A549 (cell line): ENCODE data around the gene SERINC5. TPM values are rescaled to one million over a fixed set of nuclear protein-coding genes. Genes with fewer than 3 reads are reported as not detected.
"Not testable (repeated sequence)": the region's sequence is repeated elsewhere in the genome, so short reads cannot be mapped to it uniquely, and the experiment has no call there.

Source experiments
- ATAC-seq, 2 experiments: fragments of 200-7000 bp in 1 of 2; fragments of >200 bp in 1 of 2; cut with Nextera tagmentation in 1 of 2; cut with Tn5 transposase in 1 of 2; 3 replicates each; pipeline versions ENCODE4 v1.8.0 to v1.9.1; 2018 to 2020; ENCODE audit warnings: mild to moderate bottlenecking in 1 of 2, moderate library complexity in 1 of 2
- CTCF ChIA-PET: fragments of 300-600 bp; sonication (Branson Sonifier 250); formaldehyde crosslinking; extraction: SDS; loops from one replicate; lab custom pipeline; 2021; ENCODE audit warnings: antibody characterized with exemption, inconsistent platforms; lab: Yijun Ruan, JAX
- POLR2A ChIA-PET: fragments of 350-600 bp; formaldehyde crosslinking; extraction: SDS; loops from one replicate; lab custom pipeline; 2021; ENCODE audit warnings: antibody characterized with exemption, inconsistent platforms; lab: Yijun Ruan, JAX
- DNase-seq, 2 experiments: peaks; one replicate each; pipeline versions ENCODE4 v3.0.0 to v3.0.0-alpha.2; 2011 to 2016; ENCODE audit warnings: low read depth in 1 of 2, low spot score in 1 of 2
- FAIRE-seq: peaks from 2 replicates; lab custom pipeline; 2011; peaks lifted over from hg19 to GRCh38; lab: Jason Lieb, UNC
- H3K27ac ChIP-seq, 2 experiments: fragments of >200 bp; sonication (Bioruptor Twin); formaldehyde crosslinking; 3 replicates each; pipeline ENCODE4 v1.5.1; 2016 to 2017
- H3K4me1 ChIP-seq: fragments of >200 bp; sonication (Bioruptor Twin); formaldehyde crosslinking; 3 replicates; pipeline ENCODE4 v1.6.1; 2016
- H3K4me2 ChIP-seq: fragments of >200 bp; sonication (Bioruptor Twin); formaldehyde crosslinking; 3 replicates; pipeline ENCODE4 v1.6.1; 2016
- H3K4me3 ChIP-seq: fragments of >200 bp; sonication (Bioruptor Twin); formaldehyde crosslinking; 3 replicates; pipeline ENCODE4 v1.5.1; 2016
- H3K9me3 ChIP-seq: fragments of >200 bp; sonication (Bioruptor Twin); formaldehyde crosslinking; 3 replicates; pipeline ENCODE4 v1.6.1; 2016
- CHD2 ChIP-seq: fragments of 150-350 bp; IDR thresholded peaks from 2 replicates; pipeline ENCODE4 v1.6.1; 2014; ENCODE audit warnings: low read length; ENCODE audit not compliant: partially characterized antibody
- EP300 ChIP-seq, 2 experiments: fragments of >200 bp; sonication (Bioruptor Twin); formaldehyde crosslinking; IDR thresholded peaks; 2 replicates in 1 of 2; 3 replicates in 1 of 2; pipeline ENCODE4 v1.6.1; 2016 to 2017
- FOSB ChIP-seq: fragments of 250-450 bp; sonication (Bioruptor Pico); IDR thresholded peaks from 2 replicates; pipeline ENCODE4 v1.5.0; 2020; ENCODE audit warnings: mild to moderate bottlenecking, moderate library complexity
- FOSL2 ChIP-seq, 2 experiments: fragments of 450-650 bp in 1 of 2; fragments of >200 bp in 1 of 2; sonication (Bioruptor Twin) in 1 of 2; formaldehyde crosslinking; IDR thresholded peaks; 2 replicates each; pipeline versions ENCODE4 v1.5.0 to v1.6.1; 2016 to 2020; ENCODE audit warnings: mild to moderate bottlenecking in 1 of 2, moderate library complexity in 1 of 2
- FOXS1 ChIP-seq: fragments of 250-450 bp; sonication (Bioruptor Pico); IDR thresholded peaks from 2 replicates; pipeline ENCODE4 v1.5.0; 2020; ENCODE audit warnings: mild to moderate bottlenecking, moderate library complexity
- HDAC2 ChIP-seq: fragments of 200-600 bp; sonication (generic); IDR thresholded peaks from 2 replicates; pipeline ENCODE4 v1.6.1; 2016
- HOXB13 ChIP-seq: fragments of 250-450 bp; sonication (Bioruptor Pico); IDR thresholded peaks from 2 replicates; pipeline ENCODE4 v1.5.0; 2020; ENCODE audit warnings: low read depth, mild to moderate bottlenecking, moderate library complexity
- KDM5A ChIP-seq: fragments of 200-600 bp; sonication (generic); IDR thresholded peaks from 2 replicates; pipeline ENCODE4 v1.6.1; 2016; ENCODE audit warnings: antibody characterized with exemption, mild to moderate bottlenecking
- MYC ChIP-seq: IDR thresholded peaks from 2 replicates; pipeline ENCODE4 v1.6.1; 2012; ENCODE audit warnings: mild to moderate bottlenecking, inconsistent platforms, low read length, improper control_type of control experiment, borderline replicate concordance
- POLR2AphosphoS2 ChIP-seq: conservative IDR thresholded peaks from 2 replicates; pipeline ENCODE4 v1.6.1; 2012; ENCODE audit warnings: low read length, improper control_type of control experiment, inconsistent platforms
- SMC3 ChIP-seq: fragments of >200 bp; sonication (Bioruptor Twin); formaldehyde crosslinking; IDR thresholded peaks from 3 replicates; pipeline ENCODE4 v1.6.1; 2018; ENCODE audit warnings: inconsistent platforms
- SREBF2 ChIP-seq: fragments of 450-650 bp; IDR thresholded peaks from 2 replicates; pipeline ENCODE4 v1.6.1; 2014; ENCODE audit warnings: mild to moderate bottlenecking, moderate library complexity
- ZFP36 ChIP-seq: fragments of 450-650 bp; IDR thresholded peaks from 2 replicates; pipeline ENCODE4 v1.6.1; 2014; ENCODE audit warnings: borderline replicate concordance; ENCODE audit not compliant: partially characterized antibody
- ZSCAN20 ChIP-seq: fragments of 250-450 bp; sonication (Bioruptor Pico); IDR thresholded peaks from 2 replicates; pipeline ENCODE4 v1.8.0; 2022; ENCODE audit warnings: mild to moderate bottlenecking, moderate library complexity
- WGBS: methylation state at CpG from one replicate; pipeline ENCODE4 v1.1.6; 2017; ENCODE audit errors: missing lambda C conversion rate; 5-methylcytosine and 5-hydroxymethylcytosine counted together
- polyA plus RNA-seq, 4 experiments: library from polyadenylated mRNA; depleted of rRNA in 3 of 4; stranded (reverse); fragments of >200 nt; fragmentation: RNase III in 1 of 4; extraction: RNeasy Plus Mini Kit Qiagen cat#74134 plus additional on column Dnase treatment in 1 of 4; gene quantifications; 2 replicates in 3 of 4; 3 replicates in 1 of 4; pipeline ENCODE4 v1.2.3, GENCODE V29; 2011 to 2017
- TF ChIP-seq, protein P1 (sequence below): IDR thresholded peaks from 2 replicates; pipeline ENCODE4 v1.6.1; 2012
- TF ChIP-seq, protein P2 (sequence below): fragments of 250-450 bp; sonication (Bioruptor Pico); IDR thresholded peaks from 2 replicates; pipeline ENCODE4 v1.5.0; 2021; ENCODE audit warnings: mild to moderate bottlenecking, moderate library complexity, borderline replicate concordance

Gene SERINC5
- polyA plus RNA-seq, 2 of the 4 experiments (the other 2 are of a cell fraction), result 7.0 to 13.4 TPM

DNA sequence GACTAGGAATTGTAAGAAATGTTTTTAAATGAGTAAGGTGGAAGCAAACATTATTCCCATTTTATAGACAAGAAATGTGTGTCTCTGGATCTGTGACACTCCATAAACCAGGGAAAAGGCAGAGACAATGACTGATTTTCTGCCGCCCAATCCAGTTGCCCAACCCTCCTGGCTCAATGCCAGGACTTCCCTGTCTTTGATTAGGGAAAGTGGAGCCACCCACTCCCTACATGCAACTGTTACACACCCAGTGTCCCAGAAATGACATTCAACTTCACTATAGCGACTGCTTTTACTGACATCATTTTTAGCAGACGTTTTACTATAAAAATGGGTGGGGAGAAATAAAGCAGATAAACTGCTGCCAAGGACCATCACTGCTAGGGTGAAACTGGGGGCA is 141.0 kb downstream of the SERINC5 start:
- H3K4me2 ChIP-seq, result no peak overlapping the region
- FAIRE-seq (no peak), DNase-seq (no peak), ATAC-seq (no peak)
- 53% methylated on average over 3 of the region's 3 CpGs for WGBS
- no peaks in the 10 kb centered on the region for H3K9me3 ChIP-seq
- no peak overlapping the region for H3K27ac ChIP-seq
- POLR2A ChIA-PET, result no interaction called here
- TF ChIP-seq ZSCAN20 (CRISPR knock-in tag), result no peak
- no peaks in the 10 kb centered on the region for H3K4me1 ChIP-seq
- H3K4me3 ChIP-seq, result no peak overlapping the region
- CTCF ChIA-PET, result no interaction called here

DNA sequence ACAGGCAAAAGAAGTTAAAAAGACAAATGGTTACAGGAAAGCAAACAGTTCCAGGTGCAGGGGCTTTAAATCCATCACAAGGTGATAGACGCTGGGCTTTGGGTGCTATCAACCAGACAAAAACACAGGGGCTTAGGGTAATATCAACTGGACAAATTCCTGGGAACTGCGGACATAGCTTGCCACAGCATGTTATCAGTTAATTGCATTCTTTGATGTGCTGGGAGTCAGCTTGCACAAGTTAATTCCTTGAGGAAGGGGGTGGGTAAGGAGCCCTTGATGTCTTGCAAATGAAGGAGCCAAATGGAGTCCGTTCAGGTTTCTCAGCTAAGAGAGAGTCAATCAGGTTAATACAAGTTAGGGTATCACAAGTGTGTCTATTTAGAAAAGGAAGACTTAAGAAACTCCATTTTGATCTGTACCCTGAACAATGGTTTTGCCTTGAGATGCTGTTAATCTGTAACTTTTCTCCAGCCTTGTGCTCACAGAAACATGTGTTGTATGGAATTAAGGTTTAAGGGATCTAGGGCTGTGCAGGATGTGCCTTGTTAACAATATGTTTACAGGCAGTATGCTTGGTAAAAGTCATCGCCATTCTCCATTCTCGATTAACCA is 144.4 kb downstream of the SERINC5 start:
- H3K9me3 ChIP-seq, H3K4me2 ChIP-seq, H3K4me3 ChIP-seq, POLR2A ChIA-PET, H3K27ac ChIP-seq, H3K4me1 ChIP-seq, ATAC-seq, DNase-seq, FAIRE-seq: not testable (repeated sequence)
- CTCF ChIA-PET, result interaction anchor here (0.9 to 1.3 kb wide), 2 partner anchors 9 to 169 kb away, joined by 3 to 4 read pairs; no protein-coding TSS in a partner anchor
- WGBS, result 59% methylated on average over 5 of the region's 5 CpGs

DNA sequence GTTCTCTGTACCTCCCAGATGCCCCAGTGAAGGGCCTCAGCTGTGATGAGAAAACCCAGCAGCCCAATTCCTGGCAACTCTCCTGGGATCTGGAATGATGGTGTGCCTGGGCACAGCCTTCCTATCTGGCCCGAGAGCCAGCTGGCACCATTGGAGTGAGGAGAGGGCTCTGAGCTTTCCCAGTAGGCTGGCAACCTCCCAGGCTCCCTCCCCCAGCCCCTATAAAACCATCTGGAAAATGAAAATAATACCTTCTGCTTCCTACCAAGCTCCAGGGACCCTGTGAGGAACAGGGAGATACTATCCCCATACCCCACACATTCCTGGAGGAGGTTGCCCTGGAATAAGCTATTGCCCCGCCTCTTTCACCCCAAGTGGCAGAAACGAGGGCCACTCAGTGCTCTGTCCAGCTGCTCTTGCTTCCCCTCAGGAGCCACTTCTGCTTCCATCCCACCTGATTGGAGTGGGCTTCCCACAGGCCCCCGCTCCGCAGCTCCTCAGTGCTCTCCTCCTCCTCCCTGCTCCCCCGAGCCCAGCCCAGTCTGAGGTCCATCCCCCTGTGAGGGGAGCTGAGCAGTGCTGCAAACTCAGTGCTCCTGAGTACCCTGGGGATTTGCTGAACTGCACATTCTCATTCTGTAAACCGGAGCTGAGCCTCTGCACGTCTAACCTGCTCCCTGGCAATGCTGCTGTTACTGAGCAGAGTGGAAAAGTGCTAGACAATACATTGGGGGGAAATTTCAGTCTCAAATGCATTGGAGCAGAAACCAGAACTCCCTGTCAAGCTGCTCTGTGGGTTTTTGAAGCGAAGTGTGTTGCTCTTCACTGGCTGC is 146.0 kb downstream of the SERINC5 start:
- ChIA-PET POLR2A (interaction anchor here (1.3 kb wide), 1 partner anchor 147 kb away, joined by 3 read pairs; no protein-coding TSS in a partner anchor), CTCF (interaction anchor here (0.9 to 1.9 kb wide), 6 partner anchors 10 to 198 kb away, joined by 3 to 6 read pairs (median 4); no protein-coding TSS in a partner anchor)
- no peaks in the 10 kb centered on the region for H3K9me3 ChIP-seq

DNA sequence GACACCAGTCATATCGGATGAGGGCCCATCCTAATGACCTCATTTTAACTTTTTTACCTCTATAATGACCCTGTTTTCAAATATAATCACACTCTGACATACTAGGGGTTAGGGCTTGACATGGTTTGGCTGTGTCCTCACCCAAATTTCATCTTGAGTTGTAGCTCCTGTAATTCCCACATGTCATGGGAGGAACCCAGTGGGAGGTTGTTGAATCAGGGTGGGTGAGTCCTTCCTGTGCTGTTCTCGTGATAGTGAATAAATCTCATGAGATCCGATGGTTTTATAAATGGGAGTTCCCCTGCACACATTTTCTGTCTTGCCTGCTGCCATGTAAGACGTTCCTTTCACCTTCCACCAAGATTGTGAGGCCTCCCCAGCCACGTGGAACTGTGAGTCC is 148.9 kb downstream of the SERINC5 start:
- ChIA-PET POLR2A (no interaction called here), CTCF (interaction anchor here (0.9 to 3.0 kb wide), 3 partner anchors 12 to 201 kb away, joined by 3 to 19 read pairs (median 3); no protein-coding TSS in a partner anchor)
- Histone ChIP-seq H3K4me2 (no peak overlapping the region), H3K4me3 (no peak overlapping the region), H3K4me1 (no peaks in the 10 kb centered on the region)
- DNase-seq (no peak), FAIRE-seq (no peak), ATAC-seq (no peak)
- whole genome bisulfite sequencing, result 42% methylated on average over 5 of the region's 5 CpGs
- TF ChIP-seq FOXS1 (CRISPR knock-in tag), result no peak
- TF ChIP-seq SREBF2, result no peak
- TF ChIP-seq, protein P1, sequence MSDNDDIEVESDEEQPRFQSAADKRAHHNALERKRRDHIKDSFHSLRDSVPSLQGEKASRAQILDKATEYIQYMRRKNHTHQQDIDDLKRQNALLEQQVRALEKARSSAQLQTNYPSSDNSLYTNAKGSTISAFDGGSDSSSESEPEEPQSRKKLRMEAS, result no peak
- no peak for TF ChIP-seq CHD2
- TF ChIP-seq FOSB (CRISPR knock-in tag), result no peak
- TF ChIP-seq SMC3, result no peak
- no peak for TF ChIP-seq EP300 (IDR thresholded peaks at IDR 0.05)
- TF ChIP-seq, all 56 proteins: peak for 0
- H3K27ac ChIP-seq, result no peak overlapping the region
- H3K9me3 ChIP-seq, result no peaks in the 10 kb centered on the region

More for the DNA sequence above, 146.0 kb downstream of the SERINC5 start:
- no peak for FAIRE-seq
- 51% methylated on average over 8 of the region's 9 CpGs for WGBS
- no peak overlapping the region for H3K27ac ChIP-seq
- H3K4me2 ChIP-seq, result no peak overlapping the region
- DNase-seq, result no peak
- H3K4me1 ChIP-seq, result no peaks in the 10 kb centered on the region
- peak; percentile 43 to 46; a peak in 4 of 6 replicates for ATAC-seq
- H3K4me3 ChIP-seq, result no peak overlapping the region
- TF ChIP-seq MYC (no peak), ZFP36 (no peak), FOSL2 (IDR thresholded peaks at IDR 0.05) (no peak), FOSL2 (CRISPR knock-in tag; IDR thresholded peaks at IDR 0.05) (no peak), KDM5A (no peak), HOXB13 (CRISPR knock-in tag) (no peak), POLR2AphosphoS2 (no peak), HDAC2 (no peak)
- TF ChIP-seq, protein P2, sequence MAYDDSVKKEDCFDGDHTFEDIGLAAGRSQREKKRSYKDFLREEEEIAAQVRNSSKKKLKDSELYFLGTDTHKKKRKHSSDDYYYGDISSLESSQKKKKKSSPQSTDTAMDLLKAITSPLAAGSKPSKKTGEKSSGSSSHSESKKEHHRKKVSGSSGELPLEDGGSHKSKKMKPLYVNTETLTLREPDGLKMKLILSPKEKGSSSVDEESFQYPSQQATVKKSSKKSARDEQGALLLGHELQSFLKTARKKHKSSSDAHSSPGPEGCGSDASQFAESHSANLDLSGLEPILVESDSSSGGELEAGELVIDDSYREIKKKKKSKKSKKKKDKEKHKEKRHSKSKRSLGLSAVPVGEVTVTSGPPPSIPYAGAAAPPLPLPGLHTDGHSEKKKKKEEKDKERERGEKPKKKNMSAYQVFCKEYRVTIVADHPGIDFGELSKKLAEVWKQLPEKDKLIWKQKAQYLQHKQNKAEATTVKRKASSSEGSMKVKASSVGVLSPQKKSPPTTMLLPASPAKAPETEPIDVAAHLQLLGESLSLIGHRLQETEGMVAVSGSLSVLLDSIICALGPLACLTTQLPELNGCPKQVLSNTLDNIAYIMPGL (CRISPR knock-in tag), result no peak
